ENCODE measurements around the gene KHDC1.
"Not testable (repeated sequence)": the region's sequence is repeated elsewhere in the genome, so short reads cannot be mapped to it uniquely, and the experiment has no call there.

Gene KHDC1

GRCh38 chr6:73209117-73209516, 53.9 kb downstream of the KHDC1 start:
- Histone ChIP-seq H3K4me1 (ENCODE audit: control insufficient read depth in 1 of 2, insufficient read depth in 2 of 2, low read length in 2 of 2) (no peaks in the 10 kb centered on the region), H3K27ac (ENCODE audit: low read length) (no peak overlapping the region), H3K4me3 (ENCODE audit: low read depth in 1 of 2, low read length in 2 of 2) (no peak overlapping the region), H3K27me3 (ENCODE audit: low read depth, low read length) (no peaks in the 10 kb centered on the region), H3K9me3 (ENCODE audit: control insufficient read depth in 1 of 2, low read length in 2 of 2) (no peaks in the 10 kb centered on the region), H3K36me3 (ENCODE audit: control insufficient read depth in 1 of 2, insufficient read depth in 2 of 2, low read length in 2 of 2) (no peaks in the 10 kb centered on the region)

GRCh38 chr6:73207221-73207837, 55.7 kb downstream of the KHDC1 start:
- Histone ChIP-seq H3K27ac (ENCODE audit: low read length) (no peak overlapping the region), H3K9me3 (ENCODE audit: control insufficient read depth in 1 of 2, low read length in 2 of 2) (no peaks in the 10 kb centered on the region), H3K27me3 (ENCODE audit: low read depth, low read length) (no peaks in the 10 kb centered on the region), H3K36me3 (ENCODE audit: control insufficient read depth in 1 of 2, insufficient read depth in 2 of 2, low read length in 2 of 2) (no peaks in the 10 kb centered on the region), H3K4me1 (ENCODE audit: control insufficient read depth in 1 of 2, insufficient read depth in 2 of 2, low read length in 2 of 2) (no peaks in the 10 kb centered on the region), H3K4me3 (ENCODE audit: low read depth in 1 of 2, low read length in 2 of 2) (no peak overlapping the region)

GRCh38 chr6:73204252-73204651, 58.7 kb downstream of the KHDC1 start:
- Histone ChIP-seq H3K27me3 (ENCODE audit: low read depth, low read length) (no peaks in the 10 kb centered on the region), H3K9me3 (ENCODE audit: control insufficient read depth in 1 of 2, low read length in 2 of 2) (no peaks in the 10 kb centered on the region), H3K4me3 (ENCODE audit: low read depth in 1 of 2, low read length in 2 of 2) (no peak overlapping the region), H3K27ac (ENCODE audit: low read length) (no peak overlapping the region), H3K36me3 (ENCODE audit: control insufficient read depth in 1 of 2, insufficient read depth in 2 of 2, low read length in 2 of 2) (no peaks in the 10 kb centered on the region), H3K4me1 (ENCODE audit: control insufficient read depth in 1 of 2, insufficient read depth in 2 of 2, low read length in 2 of 2) (no peaks in the 10 kb centered on the region)

GRCh38 chr6:73203098-73203497, 59.9 kb downstream of the KHDC1 start:
- Histone ChIP-seq H3K4me1 (ENCODE audit: control insufficient read depth in 1 of 2, insufficient read depth in 2 of 2, low read length in 2 of 2) (no peaks in the 10 kb centered on the region), H3K9me3 (ENCODE audit: control insufficient read depth in 1 of 2, low read length in 2 of 2) (no peaks in the 10 kb centered on the region), H3K36me3 (ENCODE audit: control insufficient read depth in 1 of 2, insufficient read depth in 2 of 2, low read length in 2 of 2) (no peaks in the 10 kb centered on the region), H3K27ac (ENCODE audit: low read length) (no peak overlapping the region), H3K27me3 (ENCODE audit: low read depth, low read length) (no peaks in the 10 kb centered on the region), H3K4me3 (ENCODE audit: low read depth in 1 of 2, low read length in 2 of 2) (no peak overlapping the region)

GRCh38 chr6:73200735-73201134, 62.3 kb downstream of the KHDC1 start:
- Histone ChIP-seq H3K27ac (ENCODE audit: low read length) (no peak overlapping the region), H3K4me3 (ENCODE audit: low read depth in 1 of 2, low read length in 2 of 2) (no peak overlapping the region), H3K4me1 (ENCODE audit: control insufficient read depth in 1 of 2, insufficient read depth in 2 of 2, low read length in 2 of 2) (no peaks in the 10 kb centered on the region), H3K27me3 (ENCODE audit: low read depth, low read length) (no peaks in the 10 kb centered on the region), H3K9me3 (ENCODE audit: control insufficient read depth in 1 of 2, low read length in 2 of 2) (no peaks in the 10 kb centered on the region), H3K36me3 (ENCODE audit: control insufficient read depth in 1 of 2, insufficient read depth in 2 of 2, low read length in 2 of 2) (no peaks in the 10 kb centered on the region)

- H3K4me1 ChIP-seq (ENCODE audit: control insufficient read depth in 1 of 2, insufficient read depth in 2 of 2, low read length in 2 of 2): no peaks in the 10 kb centered on the region
- no peaks in the 10 kb centered on the region for H3K9me3 ChIP-seq (ENCODE audit: control insufficient read depth in 1 of 2, low read length in 2 of 2)
- no peak overlapping the region for H3K27ac ChIP-seq (ENCODE audit: low read length)
- H3K27me3 ChIP-seq (ENCODE audit: low read depth, low read length): no peaks in the 10 kb centered on the region
- H3K36me3 ChIP-seq (ENCODE audit: control insufficient read depth in 1 of 2, insufficient read depth in 2 of 2, low read length in 2 of 2): no peaks in the 10 kb centered on the region
- H3K4me3 ChIP-seq (ENCODE audit: low read depth in 1 of 2, low read length in 2 of 2): no peak overlapping the region
These were observed 62.7 kb downstream of the KHDC1 start for GRCh38 chr6:73200247-73200646.

GRCh38 chr6:73194744-73195143, 68.3 kb downstream of the KHDC1 start:
- H3K27me3 ChIP-seq (ENCODE audit: low read depth, low read length): no peaks in the 10 kb centered on the region
- H3K27ac ChIP-seq (ENCODE audit: low read length): no peak overlapping the region
- no peak overlapping the region for H3K4me3 ChIP-seq (ENCODE audit: low read depth in 1 of 2, low read length in 2 of 2)
- no peaks in the 10 kb centered on the region for H3K9me3 ChIP-seq (ENCODE audit: control insufficient read depth in 1 of 2, low read length in 2 of 2)
- H3K4me1 ChIP-seq (ENCODE audit: control insufficient read depth in 1 of 2, insufficient read depth in 2 of 2, low read length in 2 of 2): no peaks in the 10 kb centered on the region
- no peaks in the 10 kb centered on the region for H3K36me3 ChIP-seq (ENCODE audit: control insufficient read depth in 1 of 2, insufficient read depth in 2 of 2, low read length in 2 of 2)

- H3K27me3 ChIP-seq (ENCODE audit: low read depth, low read length); H3K4me3 ChIP-seq (ENCODE audit: low read depth in 1 of 2, low read length in 2 of 2): not testable (repeated sequence)
These were observed 69.7 kb downstream of the KHDC1 start for GRCh38 chr6:73193302-73193701.

More at GRCh38 chr6:73193302-73193701, 69.7 kb downstream of the KHDC1 start:
- not testable (repeated sequence) for H3K9me3 ChIP-seq (ENCODE audit: control insufficient read depth in 1 of 2, low read length in 2 of 2); H3K4me1 ChIP-seq (ENCODE audit: control insufficient read depth in 1 of 2, insufficient read depth in 2 of 2, low read length in 2 of 2); H3K36me3 ChIP-seq (ENCODE audit: control insufficient read depth in 1 of 2, insufficient read depth in 2 of 2, low read length in 2 of 2); H3K27ac ChIP-seq (ENCODE audit: low read length)
